Effector memory CD8-positive, alpha-beta T cell (primary cell): ENCODE data around the gene ELOVL5.

Experiments
- ATAC-seq: fragments of 150-1000 bp; cut with Tn5 transposase; replicated peaks from 2 replicates; pipeline ENCODE4 v1.10.0; 2021; ENCODE audit warnings: mild to moderate bottlenecking, moderate library complexity
- DNase-seq, 3 experiments: peaks; one replicate each; pipeline ENCODE4 v3.0.0; 2021
- H3K27ac Mint-ChIP-seq, 2 donors: one replicate each; pipeline ENCODE4 v1.8.0; 2022; ENCODE audit warnings: mild to moderate bottlenecking in 2 of 2, mixed read lengths in 2 of 2, moderate library complexity in 2 of 2
- H3K27me3 Mint-ChIP-seq, 2 donors: one replicate each; pipeline ENCODE4 v1.8.0; 2022; ENCODE audit warnings: mixed read lengths in 2 of 2
- H3K36me3 Mint-ChIP-seq: one replicate; pipeline ENCODE4 v1.8.0; 2022; ENCODE audit warnings: mild to moderate bottlenecking, moderate library complexity, mixed read lengths; ENCODE audit not compliant: insufficient read depth
- H3K4me1 Mint-ChIP-seq, 2 donors: one replicate each; pipeline ENCODE4 v1.8.0; 2022; ENCODE audit warnings: low read depth in 2 of 2, mixed read lengths in 2 of 2
- H3K4me3 Mint-ChIP-seq, 2 donors: one replicate each; pipeline ENCODE4 v1.8.0; 2022; ENCODE audit warnings: mild to moderate bottlenecking in 2 of 2, mixed read lengths in 2 of 2, moderate library complexity in 2 of 2
- H3K9me3 Mint-ChIP-seq, 2 donors: one replicate each; pipeline ENCODE4 v1.8.0; 2022; ENCODE audit warnings: mixed read lengths in 2 of 2

The ELOVL5 gene

DNA sequence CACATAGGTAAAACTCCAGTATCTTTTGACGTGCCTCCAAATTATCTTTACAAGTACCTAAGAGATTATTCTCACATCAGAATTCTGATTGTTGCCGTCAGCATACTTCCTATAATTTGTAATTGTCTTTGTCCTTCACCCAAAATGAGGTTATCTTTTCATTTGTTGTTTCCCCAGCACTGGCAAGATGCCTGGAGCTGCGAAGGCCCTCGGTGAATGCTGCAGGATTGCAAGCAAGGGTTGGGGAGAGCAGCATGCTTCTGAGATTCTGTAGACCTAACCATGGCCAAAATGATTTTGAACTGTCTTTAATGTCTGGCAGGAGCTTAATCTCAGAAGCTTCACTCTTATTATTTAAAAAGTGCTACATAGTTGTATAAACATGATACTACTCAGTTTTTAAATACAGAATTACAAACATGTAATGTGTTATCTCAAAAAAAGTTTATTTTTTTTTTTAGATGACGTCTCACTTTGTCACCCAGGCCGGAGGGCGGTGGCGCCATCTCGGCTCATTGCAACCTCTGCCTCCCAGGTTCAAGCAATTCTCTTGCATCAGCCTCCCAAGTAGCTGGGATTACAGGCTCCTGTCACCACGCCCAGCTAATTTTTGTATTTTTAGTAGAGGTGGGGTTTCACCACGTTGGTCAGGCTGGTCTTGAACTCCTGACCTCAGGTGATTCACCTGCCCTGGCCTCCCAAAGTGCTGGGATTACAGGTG lies 88.7 kb downstream of the ELOVL5 start:
- ATAC-seq (no peak), DNase-seq (no peak)
- peaks cover 31% of the 10 kb centered on the region for H3K36me3 Mint-ChIP-seq
- H3K4me3 Mint-ChIP-seq = no peak overlapping the region
- H3K27me3 Mint-ChIP-seq = no peaks in the 10 kb centered on the region
- no peaks in the 10 kb centered on the region for H3K9me3 Mint-ChIP-seq
- H3K4me1 Mint-ChIP-seq = peaks cover 0 to 6% of the 10 kb centered on the region in 2 donors
- H3K27ac Mint-ChIP-seq = no peak overlapping the region

DNA sequence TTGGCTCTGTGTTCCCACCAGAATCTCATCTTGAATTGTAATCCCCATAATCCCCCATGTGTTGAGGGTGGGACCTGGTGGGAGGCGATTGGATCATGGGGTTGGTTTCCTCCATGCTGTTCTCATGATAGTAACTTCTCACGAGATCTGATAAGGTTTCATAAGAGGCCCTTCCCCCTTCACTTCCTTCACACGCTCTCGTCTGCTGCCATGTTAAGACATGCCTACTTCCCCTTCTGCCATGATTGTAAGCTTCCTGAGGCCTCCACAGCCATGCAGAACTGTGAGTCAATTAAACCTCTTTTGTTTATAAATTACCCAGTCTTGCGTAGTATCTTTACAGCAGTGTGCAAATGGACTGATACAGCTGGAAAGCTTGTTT lies 90.0 kb downstream of the ELOVL5 start:
- Mint-ChIP-seq H3K4me3 (no peak overlapping the region), H3K27ac (no peak overlapping the region), H3K27me3 (no peaks in the 10 kb centered on the region), H3K36me3 (peaks cover 21% of the 10 kb centered on the region), H3K4me1 (peaks cover 0 to 2% of the 10 kb centered on the region in 2 donors), H3K9me3 (no peaks in the 10 kb centered on the region)
- DNase-seq (no peak), ATAC-seq (no peak)

DNA sequence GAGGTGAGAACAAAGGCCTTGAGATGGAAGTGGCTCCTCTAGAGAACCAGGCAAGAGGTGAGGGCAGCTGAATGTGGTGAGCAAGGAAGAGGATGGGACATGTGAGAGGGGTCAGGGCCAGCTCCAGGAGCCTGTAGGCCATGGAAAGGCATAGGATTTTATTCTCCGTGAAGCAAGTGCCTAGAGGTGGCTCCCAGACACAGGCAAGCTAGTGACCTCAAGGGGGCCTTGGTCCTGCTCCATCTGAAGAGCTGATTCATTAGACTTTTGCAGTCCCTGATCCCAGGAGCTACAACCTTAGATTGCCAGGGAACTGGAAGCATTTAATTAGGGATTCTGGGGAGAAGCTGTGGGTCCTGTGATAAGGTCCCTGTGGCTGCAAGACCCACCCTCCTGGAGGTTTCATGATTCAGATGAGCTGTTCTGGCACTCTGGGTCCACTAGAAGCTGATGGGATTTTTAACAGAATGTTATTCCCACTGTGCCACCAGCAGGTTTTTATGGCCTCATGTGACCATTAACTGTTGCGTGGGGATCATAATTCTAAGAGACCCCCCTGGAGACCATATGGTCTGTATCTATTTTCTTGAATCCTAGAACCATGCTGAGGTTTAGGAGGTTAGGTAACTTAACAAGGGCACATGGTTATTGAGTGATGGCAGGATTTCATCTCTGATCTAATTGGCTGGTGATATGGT lies 90.5 kb downstream of the ELOVL5 start:
- no peaks in the 10 kb centered on the region for H3K9me3 Mint-ChIP-seq
- no peaks in the 10 kb centered on the region for H3K27me3 Mint-ChIP-seq
- DNase-seq = no peak
- no peak for ATAC-seq
- peak overlapping the region in 1 of 2 donors; percentile 89 for H3K27ac Mint-ChIP-seq
- peaks cover 0 to 2% of the 10 kb centered on the region in 2 donors for H3K4me1 Mint-ChIP-seq
- H3K4me3 Mint-ChIP-seq = no peak overlapping the region
- H3K36me3 Mint-ChIP-seq = peaks cover 20% of the 10 kb centered on the region

DNA sequence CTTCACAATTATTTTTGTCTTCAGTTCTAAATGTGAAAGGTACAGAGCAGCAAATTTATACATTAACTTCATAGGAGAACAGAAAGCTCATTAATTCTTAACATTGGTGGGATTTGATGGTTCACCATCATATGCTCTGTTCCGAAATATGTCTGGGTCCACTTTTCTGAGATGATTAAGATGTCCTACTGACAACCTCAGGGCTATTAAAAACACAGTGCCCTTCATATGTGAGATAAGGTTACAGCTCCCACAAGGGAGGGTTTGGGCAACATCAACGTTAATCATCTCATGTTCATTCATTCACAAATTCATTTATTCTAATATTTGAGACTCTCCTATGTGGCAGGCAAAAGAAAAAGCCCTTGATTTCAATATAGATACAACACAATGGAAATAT lies 91.2 kb downstream of the ELOVL5 start:
- no peaks in the 10 kb centered on the region for H3K9me3 Mint-ChIP-seq
- H3K27me3 Mint-ChIP-seq = no peaks in the 10 kb centered on the region
- no peak overlapping the region for H3K4me3 Mint-ChIP-seq
- peaks cover 20% of the 10 kb centered on the region for H3K36me3 Mint-ChIP-seq
- H3K27ac Mint-ChIP-seq = peak overlapping the region in 1 of 2 donors; percentile 89
- ATAC-seq (no peak), DNase-seq (no peak)
- H3K4me1 Mint-ChIP-seq = peaks cover 0 to 2% of the 10 kb centered on the region in 2 donors

DNA sequence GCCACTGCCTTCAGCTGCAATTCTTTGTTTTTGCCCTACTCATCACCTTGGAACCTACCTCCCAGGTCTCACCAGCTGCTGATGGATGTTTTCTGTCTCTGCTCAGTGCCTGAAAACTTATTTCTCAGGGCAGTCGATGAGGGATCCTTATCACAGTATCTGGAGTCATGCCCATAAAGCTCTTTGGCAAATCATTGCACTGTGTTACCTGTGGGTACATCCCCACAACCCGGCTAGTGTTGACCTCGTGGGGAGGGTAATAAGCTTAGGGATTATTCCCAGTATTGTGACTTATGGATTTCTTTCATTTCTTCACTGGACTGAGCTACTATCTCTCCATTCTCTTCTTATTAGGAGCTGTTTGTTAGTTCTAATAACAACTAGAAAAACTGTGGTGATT lies 91.7 kb downstream of the ELOVL5 start:
- no peaks in the 10 kb centered on the region for H3K27me3 Mint-ChIP-seq
- ATAC-seq (no peak), DNase-seq (no peak)
- no peak overlapping the region for H3K27ac Mint-ChIP-seq
- H3K36me3 Mint-ChIP-seq = peaks cover 20% of the 10 kb centered on the region
- H3K4me3 Mint-ChIP-seq = no peak overlapping the region
- peaks cover 0 to 2% of the 10 kb centered on the region in 2 donors for H3K4me1 Mint-ChIP-seq
- H3K9me3 Mint-ChIP-seq = no peaks in the 10 kb centered on the region

DNA sequence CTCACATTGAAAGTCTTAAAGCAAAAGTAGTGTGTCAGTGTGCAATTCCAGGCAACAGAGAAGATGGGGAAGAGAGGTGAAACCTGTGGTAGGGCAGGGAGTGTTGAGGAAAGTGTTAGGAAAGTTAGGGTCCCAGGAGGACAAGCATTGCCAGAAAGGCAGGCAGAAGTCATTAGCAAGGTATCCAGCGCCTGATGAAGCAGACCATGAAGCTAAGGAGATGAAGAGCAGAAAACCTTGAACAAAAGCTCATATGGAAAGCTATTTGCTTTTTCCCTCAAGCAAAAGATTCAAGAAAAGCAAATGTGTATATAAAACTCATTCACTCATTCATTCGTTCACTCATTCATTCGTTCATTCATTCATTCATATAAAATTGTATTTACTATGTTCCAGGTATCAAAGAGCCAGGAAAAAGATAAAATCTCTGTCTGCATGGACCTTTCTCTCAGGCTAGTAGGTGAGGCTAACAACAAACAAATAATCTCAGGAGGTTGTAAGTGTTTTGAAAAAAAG lies 96.5 kb downstream of the ELOVL5 start:
- Mint-ChIP-seq H3K4me3 (no peak overlapping the region), H3K9me3 (no peaks in the 10 kb centered on the region), H3K4me1 (no peaks in the 10 kb centered on the region), H3K27me3 (no peaks in the 10 kb centered on the region), H3K36me3 (peaks cover 3% of the 10 kb centered on the region), H3K27ac (peak overlapping the region in 1 of 2 donors; percentile 14)
- DNase-seq = no peak
- ATAC-seq = no peak

DNA sequence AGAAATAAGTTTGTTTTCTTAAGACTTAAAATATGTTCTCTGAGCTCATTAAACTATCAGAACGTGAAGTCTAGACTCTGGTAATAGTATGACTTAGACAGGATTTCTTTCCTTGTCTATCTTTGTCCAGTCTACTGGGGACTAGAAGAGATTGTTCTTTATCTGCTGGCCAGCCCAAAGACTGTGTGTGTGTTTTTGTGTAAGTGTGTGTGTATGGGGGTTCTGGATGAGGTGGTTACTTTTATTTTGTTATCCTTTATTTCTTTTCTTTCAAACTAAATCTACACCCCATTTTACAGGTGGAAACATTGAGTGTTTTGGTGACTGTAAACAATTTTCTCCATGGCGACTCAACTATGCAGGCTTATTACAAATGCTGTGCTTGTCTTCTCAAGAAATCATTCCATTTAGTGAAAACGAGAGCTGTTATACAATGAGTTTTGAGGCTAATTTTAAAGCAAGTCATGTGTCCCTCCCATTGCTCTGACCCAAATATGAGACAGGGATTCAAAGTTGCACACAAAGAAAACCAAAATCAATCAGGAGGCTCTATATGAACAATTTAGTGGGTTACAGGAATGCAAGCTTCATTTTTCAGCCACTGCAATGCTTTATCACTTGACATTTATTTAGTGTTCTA lies 97.6 kb downstream of the ELOVL5 start:
- ATAC-seq = no peak
- H3K27ac Mint-ChIP-seq = no peak overlapping the region
- peaks cover 0 to 2% of the 10 kb centered on the region in 2 donors for H3K4me1 Mint-ChIP-seq
- no peaks in the 10 kb centered on the region for H3K27me3 Mint-ChIP-seq
- no peak overlapping the region for H3K4me3 Mint-ChIP-seq
- no peak for DNase-seq
- peaks cover 3% of the 10 kb centered on the region for H3K36me3 Mint-ChIP-seq
- H3K9me3 Mint-ChIP-seq = no peaks in the 10 kb centered on the region

DNA sequence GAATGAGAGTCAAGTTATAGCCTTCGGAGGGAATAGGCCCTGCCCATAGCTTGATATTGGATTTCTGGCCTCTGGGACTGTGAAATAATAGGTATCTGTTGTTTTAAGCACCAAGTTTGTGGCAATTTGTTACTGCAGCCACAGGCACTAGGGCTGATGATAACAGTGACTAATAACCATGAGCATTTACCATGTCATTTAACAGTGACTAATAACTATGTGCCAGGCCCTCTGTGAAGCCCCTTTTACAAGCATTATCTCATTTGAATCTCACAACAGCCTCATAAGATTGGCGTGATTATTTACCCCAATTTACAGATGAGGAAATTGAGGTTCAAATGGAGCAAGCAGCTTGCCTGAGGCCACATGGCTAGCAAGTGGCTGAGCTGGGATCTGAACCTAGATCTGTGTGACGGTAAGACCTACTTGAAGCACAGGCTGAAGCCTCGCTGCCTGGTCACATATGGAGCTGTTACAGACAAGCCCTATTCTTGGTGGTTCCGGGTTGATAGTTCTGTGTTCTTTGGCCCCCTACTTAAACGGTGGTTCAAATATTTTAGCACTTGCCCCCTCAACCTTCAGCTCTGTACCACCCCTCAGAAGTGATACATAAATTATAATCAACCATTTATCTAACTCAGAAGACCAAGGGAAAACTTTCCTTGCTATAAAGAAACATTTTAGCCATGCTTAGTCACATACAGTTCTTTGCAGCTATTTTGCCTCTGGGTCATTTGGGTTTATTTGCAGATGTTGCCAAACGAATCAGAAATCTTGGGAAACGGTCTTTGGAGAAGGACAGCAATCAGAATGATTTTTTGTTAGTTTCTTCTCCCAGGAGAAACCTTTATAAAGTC lies 98.3 kb downstream of the ELOVL5 start:
- H3K4me1 Mint-ChIP-seq = peaks cover 0 to 2% of the 10 kb centered on the region in 2 donors
- H3K27ac Mint-ChIP-seq = no peak overlapping the region
- no peak for ATAC-seq
- no peaks in the 10 kb centered on the region for H3K9me3 Mint-ChIP-seq
- H3K27me3 Mint-ChIP-seq = no peaks in the 10 kb centered on the region
- no peak for DNase-seq
- H3K4me3 Mint-ChIP-seq = no peak overlapping the region
- peaks cover 3% of the 10 kb centered on the region for H3K36me3 Mint-ChIP-seq

DNA sequence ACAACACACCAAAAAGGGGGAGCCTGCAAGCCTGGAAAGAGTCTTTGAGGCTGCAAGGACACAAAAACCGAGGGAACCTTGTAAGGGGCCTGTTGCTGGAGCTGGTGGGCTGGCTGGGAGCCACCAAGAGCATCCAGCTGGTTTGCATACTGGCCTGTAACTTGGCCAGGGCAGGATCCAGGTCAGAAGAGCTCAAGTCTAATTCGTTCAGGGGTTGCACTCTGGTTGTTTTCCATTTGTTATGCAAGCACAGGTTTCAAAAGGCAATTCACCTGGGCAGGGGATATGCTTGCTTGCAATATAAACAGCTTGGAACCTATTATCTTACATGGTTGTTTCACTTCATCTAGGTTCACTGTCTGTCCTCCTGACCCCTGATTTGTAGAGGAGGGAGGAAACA lies 101.8 kb downstream of the ELOVL5 start:
- DNase-seq (no peak), ATAC-seq (no peak)
- Mint-ChIP-seq H3K27ac (no peak overlapping the region), H3K27me3 (no peaks in the 10 kb centered on the region), H3K4me1 (peaks cover 0 to 3% of the 10 kb centered on the region in 2 donors), H3K9me3 (no peaks in the 10 kb centered on the region), H3K36me3 (peaks cover 3% of the 10 kb centered on the region), H3K4me3 (no peak overlapping the region)

DNA sequence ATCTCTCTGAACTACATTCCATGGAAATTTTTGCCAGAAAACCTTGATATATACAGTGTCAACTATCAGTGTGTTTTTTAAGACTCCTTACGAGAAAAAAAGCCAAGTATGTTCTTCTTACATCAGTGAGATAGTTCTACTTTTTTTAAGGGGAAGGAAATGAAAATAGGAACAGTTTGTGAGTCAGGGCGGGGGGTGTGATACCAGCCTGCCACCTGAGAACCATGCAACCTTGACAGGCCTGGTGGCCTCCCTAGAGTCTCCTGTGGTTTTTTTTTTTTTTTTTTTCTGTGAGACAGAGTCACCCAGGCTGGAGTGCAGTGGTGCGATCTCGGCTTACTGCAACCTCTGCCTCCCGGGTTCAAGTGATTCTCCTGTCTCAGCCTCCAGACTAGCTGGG lies 103.8 kb downstream of the ELOVL5 start:
- Mint-ChIP-seq H3K4me1 (peaks cover 4 to 6% of the 10 kb centered on the region in 2 donors), H3K27ac (peak overlapping the region in 1 of 2 donors; percentile 8), H3K4me3 (no peak overlapping the region), H3K27me3 (no peaks in the 10 kb centered on the region), H3K9me3 (no peaks in the 10 kb centered on the region), H3K36me3 (peaks cover 3% of the 10 kb centered on the region)
- ATAC-seq (peak; percentile 90), DNase-seq (peak in 2 of 3 experiments; percentile 5 to 11)

DNA sequence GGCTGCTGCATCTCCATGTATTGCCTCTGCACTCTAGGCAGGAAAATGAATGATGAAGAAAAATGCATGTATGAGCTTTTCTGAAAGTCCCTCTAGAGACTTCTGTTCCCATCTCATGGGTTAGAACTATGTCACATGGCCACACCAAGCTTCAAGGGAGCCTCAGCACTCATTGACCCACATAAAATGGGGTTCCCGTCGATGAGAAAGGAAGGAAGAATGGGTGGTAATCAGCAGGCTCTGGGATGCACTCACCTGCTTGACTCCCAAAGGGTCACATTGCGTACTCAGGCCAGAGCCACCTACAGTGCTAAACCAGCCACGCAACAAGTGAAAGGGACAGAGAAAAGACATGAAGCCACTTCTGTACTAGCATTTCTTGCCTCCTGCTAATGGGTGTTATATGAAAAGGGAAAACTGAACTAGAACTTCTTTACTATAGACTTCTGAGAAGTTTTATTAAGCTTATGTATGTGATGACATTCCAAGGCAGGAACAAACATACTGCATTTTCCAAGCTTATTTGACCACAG lies 104.3 kb downstream of the ELOVL5 start:
- Mint-ChIP-seq H3K36me3 (peaks cover 3% of the 10 kb centered on the region), H3K4me3 (no peak overlapping the region), H3K27ac (peak overlapping the region in 1 of 2 donors; percentile 8), H3K9me3 (no peaks in the 10 kb centered on the region), H3K27me3 (no peaks in the 10 kb centered on the region), H3K4me1 (peaks cover 4 to 6% of the 10 kb centered on the region in 2 donors)
- DNase-seq (no peak), ATAC-seq (no peak)

DNA sequence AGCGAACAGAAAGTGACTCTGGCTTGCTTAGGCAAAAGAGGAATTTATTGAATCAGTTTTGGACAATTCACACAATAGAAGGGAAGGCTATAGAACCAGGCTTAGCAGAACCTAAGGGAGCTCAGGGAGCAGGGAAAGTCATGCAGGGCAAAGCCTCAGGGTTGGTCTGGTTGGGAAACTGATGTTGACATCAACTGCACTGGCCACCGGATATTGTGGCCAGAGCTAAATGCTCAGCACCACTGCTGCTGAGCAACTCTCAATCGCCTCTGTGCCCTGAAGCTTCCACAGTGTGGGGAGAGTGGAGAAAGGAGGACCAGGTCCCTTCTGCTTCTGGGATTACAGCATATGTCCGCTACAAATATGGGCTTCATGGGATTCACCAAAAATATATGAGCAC lies 106.8 kb downstream of the ELOVL5 start:
- Mint-ChIP-seq H3K27me3 (no peaks in the 10 kb centered on the region), H3K4me1 (peaks cover 4 to 6% of the 10 kb centered on the region in 2 donors), H3K36me3 (no peaks in the 10 kb centered on the region), H3K4me3 (no peak overlapping the region), H3K9me3 (no peaks in the 10 kb centered on the region), H3K27ac (no peak overlapping the region)
- ATAC-seq (no peak), DNase-seq (no peak)

DNA sequence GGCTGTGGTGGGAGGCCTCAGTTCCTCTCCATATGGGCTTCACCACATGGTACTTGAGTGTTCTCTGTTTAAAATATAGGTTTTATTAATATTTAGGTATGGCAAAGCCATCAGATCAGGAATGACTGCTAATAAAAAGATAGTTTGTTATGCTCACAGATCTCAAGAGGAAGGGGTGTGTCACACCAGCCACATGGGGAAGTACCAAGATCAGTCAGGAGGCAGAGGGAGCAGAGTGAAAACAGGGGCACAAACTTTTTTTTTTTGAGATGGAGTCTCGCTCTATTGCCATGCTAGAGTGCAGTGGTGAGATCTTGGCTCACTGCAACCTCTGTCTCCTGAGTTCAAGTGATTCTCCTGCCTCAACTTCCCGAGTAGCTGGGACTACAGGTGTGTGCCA lies 108.0 kb downstream of the ELOVL5 start:
- H3K27ac Mint-ChIP-seq = no peak overlapping the region
- H3K4me3 Mint-ChIP-seq = no peak overlapping the region
- no peak for DNase-seq
- H3K36me3 Mint-ChIP-seq = no peaks in the 10 kb centered on the region
- H3K27me3 Mint-ChIP-seq = no peaks in the 10 kb centered on the region
- ATAC-seq = peak; percentile 44
- peaks cover 7 to 10% of the 10 kb centered on the region in 2 donors for H3K4me1 Mint-ChIP-seq
- H3K9me3 Mint-ChIP-seq = no peaks in the 10 kb centered on the region
